ENCODE measurements around the gene APLP1.

- TF ChIP-seq CTCF (conservative IDR thresholded peaks at IDR 0.05 in 1 of 2, IDR thresholded peaks at IDR 0.05 in 1 of 2; ENCODE audit: low read depth in 1 of 2, low read length in 2 of 2) (no peak), EZH2 (IDR thresholded peaks at IDR 0.05; ENCODE audit: low read length, missing control alignments) (no peak)
Observed at GRCh38 chr19:35852029-35852780, 16.2 kb upstream of the APLP1 start, which contains the start of gene NPHS1.

All from fibroblast of lung (primary cell).